RPMI7951 (cell line): Measurements from ENCODE around the gene C12orf42. TPM values are rescaled to one million over a fixed set of nuclear protein-coding genes. Genes with fewer than 3 reads are reported as not detected.
A peak's percentile ranks its signal among the peaks of the same experiment; 100 is the strongest.

Experiments used
- DNase-seq: peaks from one replicate; pipeline ENCODE4 v3.0.0-alpha.2; 2012; ENCODE audit warnings: low read depth
- total RNA-seq: library from RNA; depleted of rRNA; stranded (reverse); fragments of >200 nt; shearing (Covaris generic); gene quantifications from 2 replicates; pipeline ENCODE4 v1.2.3, GENCODE V29; 2014

C12orf42 gene
- total RNA-seq, 1 experiment from 2014 or later, result not detected

- no peak for DNase-seq
Observed at GRCh38 chr12:103336940-103337339, 158.8 kb downstream of the C12orf42 start.

DNA sequence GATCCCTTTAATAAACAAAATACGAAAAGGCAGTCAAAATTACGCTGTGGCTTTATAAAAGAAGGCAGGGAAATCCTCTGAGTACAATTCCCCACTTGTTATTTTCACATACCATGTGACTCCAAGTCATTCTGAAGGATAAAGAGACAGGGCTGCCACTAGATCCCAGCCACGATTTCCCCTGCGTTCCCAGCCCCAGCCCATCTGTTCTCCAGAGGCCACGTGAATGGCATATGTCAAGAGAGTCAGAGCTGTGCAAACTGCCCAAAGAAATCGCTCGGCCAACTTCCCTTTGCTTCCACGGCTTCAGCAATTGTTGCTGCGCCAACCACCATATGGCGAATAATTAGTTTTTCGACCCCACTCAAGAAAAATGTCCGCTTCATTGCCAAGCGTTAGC, 161.3 kb downstream of the C12orf42 start:
- DNase-seq, result peak; percentile 7

- peak; percentile 1 for DNase-seq
Observed at GRCh38 chr12:103333676-103334075, 162.1 kb downstream of the C12orf42 start.

- no peak for DNase-seq
Observed at GRCh38 chr12:103331643-103332042, 164.1 kb downstream of the C12orf42 start.

- DNase-seq, result no peak
Observed at GRCh38 chr12:103330672-103331071, 165.1 kb downstream of the C12orf42 start.

DNA sequence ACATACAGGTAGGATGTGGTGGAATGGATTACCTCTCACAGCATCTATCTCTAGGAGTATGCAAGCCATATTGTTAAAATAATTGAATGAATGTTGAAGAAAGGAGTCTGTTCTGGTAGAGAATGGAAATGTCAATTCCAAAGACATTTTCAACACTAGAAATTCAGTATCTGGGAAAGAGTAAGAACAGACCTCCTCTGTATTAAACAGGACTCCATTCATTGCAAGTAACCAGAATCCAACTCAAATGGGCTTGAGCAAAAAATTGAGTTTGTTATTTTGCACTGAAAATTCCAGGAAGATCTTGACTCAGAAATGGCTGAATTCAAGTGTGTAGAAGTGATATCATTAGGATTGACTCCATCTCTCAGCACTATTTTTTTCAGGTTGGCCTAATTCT, 168.1 kb downstream of the C12orf42 start:
- no peak for DNase-seq

GRCh38 chr12:103326190-103326589, 169.6 kb downstream of the C12orf42 start:
- no peak for DNase-seq

DNA sequence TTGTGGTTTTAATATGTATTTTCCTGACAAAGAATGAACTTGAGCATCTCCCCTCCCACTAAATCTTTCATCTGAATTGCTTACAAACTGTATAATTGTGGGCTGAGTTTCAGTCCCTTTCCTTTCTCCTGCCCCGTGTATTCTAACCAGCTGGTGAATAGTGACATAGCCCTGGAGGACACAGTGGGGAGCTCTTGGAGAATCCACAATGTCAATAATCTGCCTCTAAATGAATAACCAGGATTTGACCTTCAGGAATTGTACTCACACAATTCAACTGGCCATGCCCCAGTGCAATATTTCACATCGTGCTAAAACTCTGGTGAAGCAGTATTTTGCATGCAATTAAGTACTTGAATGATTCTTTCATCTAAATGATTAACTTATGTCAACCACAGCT, 177.2 kb downstream of the C12orf42 start:
- DNase-seq, result no peak

DNA sequence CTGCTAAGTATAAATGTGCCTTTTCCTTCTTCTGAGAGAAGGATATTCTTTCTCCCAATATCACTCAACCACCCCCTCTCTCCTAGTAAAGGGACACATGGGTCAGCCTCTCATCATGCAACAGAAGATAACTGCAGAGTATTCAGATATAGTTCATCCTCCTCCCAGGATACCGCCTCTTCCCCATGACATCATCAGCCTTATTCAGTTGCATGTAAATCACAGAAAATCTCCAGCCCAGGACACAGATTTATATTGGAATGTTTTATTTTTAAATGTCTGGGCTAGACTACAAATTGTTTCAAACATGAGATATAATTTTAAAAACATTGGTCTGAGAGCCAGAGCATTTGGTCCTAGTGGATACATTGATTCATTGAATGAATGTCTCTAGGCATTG, 178.5 kb downstream of the C12orf42 start:
- DNase-seq, result no peak

GRCh38 chr12:103314786-103315185, 181.0 kb downstream of the C12orf42 start:
- no peak for DNase-seq

- no peak for DNase-seq
Observed at GRCh38 chr12:103313894-103314293, 181.9 kb downstream of the C12orf42 start.

- DNase-seq, result no peak
Observed at GRCh38 chr12:103312742-103313354, 182.9 kb downstream of the C12orf42 start.

DNA sequence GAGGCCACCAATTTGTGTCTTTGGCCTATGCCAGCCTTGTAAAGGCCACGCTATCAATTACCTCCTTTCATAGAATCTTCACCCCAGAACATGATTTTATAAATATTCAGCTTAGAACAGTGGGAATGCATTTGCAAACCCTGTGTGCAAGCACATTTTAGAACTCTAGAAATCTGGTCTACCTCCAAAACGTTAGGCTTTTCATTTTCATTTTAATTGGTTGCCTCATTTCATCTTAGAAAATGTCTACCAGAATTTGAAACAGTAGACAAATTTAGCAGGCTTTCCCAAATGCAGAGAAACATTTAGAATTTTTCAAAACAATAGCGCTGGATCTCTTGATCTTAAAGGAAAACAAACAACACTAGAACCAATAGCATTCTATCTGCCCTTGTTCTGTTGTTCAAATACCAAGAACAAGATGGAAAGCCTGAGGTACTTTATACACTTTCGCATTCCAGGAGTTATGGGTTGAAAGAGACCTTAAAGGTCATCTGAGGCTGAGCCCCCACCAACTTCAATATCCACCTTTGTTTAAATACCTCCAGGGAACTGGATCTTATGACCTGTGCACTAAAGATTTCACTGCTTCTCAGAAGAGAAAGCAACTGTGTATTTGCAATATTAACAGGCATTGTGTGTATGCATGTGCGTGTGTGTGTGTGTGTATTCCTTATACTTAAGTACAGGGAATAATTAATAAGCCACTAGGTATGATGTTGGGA, 185.1 kb downstream of the C12orf42 start:
- DNase-seq, result no peak

DNA sequence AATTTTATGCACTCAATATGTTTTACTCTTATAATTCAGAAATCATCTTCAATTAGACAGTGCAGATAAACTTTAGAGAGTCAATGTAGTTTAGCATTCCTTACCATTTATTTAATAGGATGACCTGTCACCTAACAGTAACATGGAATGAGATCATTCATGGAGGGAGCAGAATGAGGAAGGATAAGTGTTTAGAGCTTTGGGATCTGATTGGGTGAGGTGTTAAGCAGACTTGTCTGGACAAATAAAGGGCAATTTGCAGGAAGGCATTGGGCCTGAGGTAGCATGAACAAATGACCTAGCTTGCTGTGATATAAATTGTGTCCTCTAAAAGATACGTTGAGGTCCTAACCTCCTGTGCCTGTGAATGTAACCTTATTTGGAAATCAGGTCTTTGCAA, 187.4 kb downstream of the C12orf42 start:
- no peak for DNase-seq

DNA sequence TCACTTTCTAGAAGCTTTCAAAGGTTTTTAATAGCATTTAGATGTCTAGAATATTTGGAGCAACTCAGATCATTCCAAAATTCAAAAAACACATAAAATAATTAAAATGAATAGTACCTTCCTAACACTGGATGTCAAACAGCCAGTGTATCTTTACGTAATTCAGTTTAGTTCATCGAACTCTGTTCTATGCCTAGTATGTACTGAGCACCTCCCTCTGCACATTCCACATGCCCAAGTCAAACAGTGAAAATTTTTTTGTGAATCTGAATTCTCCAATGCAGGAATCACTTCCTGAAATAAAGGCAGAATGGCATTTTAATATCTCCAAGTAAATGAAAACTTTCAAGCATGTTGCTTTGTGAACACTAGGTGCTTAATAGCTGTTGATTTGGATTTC, 192.3 kb downstream of the C12orf42 start:
- no peak for DNase-seq

DNA sequence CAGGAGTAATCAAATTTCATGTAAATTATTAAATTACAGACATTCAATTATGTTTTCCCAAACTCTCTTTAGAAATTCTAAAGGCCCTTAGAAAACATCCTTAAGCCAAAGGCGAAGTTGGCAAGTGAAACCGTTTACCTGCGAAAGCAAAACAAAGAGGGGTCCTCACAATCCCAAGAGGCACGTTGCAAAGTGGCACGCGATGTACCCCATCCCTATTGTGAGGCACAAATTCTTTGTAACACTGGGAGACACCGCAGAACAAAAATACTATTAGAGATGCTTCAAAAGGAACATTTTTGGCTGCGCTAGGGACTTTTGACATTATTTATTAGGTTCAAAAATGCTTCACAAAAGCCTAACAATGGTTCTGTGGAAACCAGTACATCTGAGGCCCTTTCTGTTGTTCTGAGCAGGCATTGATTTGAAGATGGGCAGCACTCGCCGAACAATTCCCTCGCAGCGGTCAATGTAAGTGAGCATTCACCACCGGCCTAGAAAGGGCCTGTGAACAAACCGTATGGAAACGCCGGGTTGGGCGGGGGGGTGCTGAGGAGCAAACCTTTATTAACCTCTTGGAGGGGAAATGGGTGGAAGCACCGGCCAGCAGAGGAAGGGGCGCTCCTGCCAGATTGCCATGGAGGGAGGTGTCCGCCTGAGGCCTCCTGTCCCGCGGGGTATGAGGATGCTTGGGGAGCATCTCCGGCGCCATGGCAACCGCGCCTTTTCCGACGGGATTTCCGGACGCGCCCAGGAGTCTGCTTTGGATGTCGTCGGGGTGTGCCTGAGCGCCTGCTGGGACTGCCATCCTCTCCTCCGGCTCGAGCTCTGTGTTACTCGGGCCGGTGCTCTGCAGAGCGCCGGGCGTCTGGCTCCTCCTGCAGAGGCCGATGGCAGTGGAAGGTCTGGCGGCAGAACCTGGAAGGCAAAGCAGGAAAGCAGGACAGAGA, 193.9 kb downstream of the C12orf42 start:
- DNase-seq, result no peak

- DNase-seq, result no peak
Observed at GRCh38 chr12:103288016-103288415, 207.8 kb downstream of the C12orf42 start.

- DNase-seq, result no peak
Observed at GRCh38 chr12:103282124-103282523, 213.6 kb downstream of the C12orf42 start.

DNA sequence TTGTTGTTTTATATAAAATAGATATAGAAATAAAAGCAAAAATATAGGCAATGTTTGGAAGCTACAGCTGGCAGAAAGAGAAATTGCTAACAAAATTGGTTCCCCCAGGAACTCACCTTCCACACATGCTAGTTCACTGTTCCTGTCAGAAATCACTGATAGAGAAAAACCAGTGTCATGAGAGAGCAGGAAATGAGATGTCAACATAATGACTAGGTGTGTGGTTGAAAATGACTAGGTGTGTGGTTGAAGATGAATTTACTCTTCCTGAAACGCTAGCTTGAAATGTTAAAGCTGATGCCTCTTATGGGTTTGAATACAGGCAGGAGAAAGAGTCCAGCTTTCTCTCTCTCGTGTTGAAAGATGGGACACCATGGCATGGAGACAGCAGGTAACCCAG, 216.3 kb downstream of the C12orf42 start:
- DNase-seq, result no peak

DNA sequence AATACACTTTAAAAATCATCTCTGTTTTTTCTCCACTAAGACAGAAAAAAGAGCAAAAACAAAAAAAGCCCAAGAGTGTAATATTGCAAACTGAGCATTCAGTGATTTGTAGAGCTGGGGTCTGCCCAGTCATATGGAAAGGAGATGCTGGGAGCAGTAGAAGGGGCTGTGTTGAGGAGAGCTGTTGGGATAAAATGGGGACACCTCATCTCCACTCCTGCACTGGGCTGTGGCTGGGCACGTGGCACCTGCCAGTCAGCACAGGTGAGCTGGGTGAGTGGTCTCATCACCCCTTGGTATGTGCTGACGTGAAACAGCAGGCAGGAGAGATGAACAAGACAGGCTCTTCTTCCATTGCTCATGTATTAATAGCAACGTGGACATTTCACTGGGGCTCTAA, 217.4 kb downstream of the C12orf42 start:
- DNase-seq, result no peak

DNA sequence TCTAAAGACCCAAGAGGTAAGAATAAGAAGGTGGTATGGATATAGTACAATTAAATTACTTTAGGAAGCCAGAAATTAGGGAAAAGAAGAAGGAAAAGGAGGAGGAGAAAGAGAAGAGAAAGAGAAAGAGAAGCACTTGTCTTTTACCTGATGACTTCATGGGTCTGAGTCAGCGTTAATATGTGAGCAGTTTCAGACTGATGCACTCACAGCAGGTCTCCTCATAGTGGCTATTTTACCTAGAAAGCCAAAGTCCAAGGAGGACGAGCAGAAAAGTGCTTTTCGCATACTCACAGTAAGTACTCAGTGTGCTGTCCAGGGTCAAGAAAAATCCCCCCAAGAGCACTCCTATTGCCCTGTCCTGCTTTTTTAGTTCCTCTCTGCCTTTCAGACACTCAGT, 222.1 kb downstream of the C12orf42 start:
- DNase-seq, result no peak

DNA sequence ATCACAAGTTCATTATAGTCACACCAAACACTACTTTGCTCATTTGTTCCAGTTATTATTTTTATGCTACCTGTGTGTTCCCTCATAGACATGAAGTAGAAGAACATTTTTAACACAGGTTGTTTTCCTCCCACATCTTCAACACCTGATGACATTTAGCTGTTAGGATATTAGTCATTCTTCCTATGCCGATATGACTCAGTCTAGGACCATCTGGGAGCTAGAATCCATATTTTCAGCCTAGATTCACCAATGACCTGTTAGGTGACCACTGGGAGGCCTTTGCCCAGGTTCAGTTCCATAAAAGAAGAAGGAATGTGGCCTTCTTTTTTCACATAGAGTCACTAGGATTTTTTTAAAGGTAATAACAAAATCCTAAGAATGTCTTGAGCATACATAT, 222.8 kb downstream of the C12orf42 start:
- no peak for DNase-seq

- DNase-seq, result no peak
Observed at GRCh38 chr12:103269946-103270345, 225.8 kb downstream of the C12orf42 start.
